HUDEP-2 (cell line): ENCODE results near the gene IL4R.
"Not testable (repeated sequence)": the region's sequence is repeated elsewhere in the genome, so short reads cannot be mapped to it uniquely, and the experiment has no call there.

Experiments
- DNase-seq, 76 experiments: peaks; one replicate each; lab custom pipeline; 2025; ENCODE audit not compliant: unreplicated experiment in 76 of 76; lab: John Stamatoyannopoulos, UW

Gene IL4R

DNA sequence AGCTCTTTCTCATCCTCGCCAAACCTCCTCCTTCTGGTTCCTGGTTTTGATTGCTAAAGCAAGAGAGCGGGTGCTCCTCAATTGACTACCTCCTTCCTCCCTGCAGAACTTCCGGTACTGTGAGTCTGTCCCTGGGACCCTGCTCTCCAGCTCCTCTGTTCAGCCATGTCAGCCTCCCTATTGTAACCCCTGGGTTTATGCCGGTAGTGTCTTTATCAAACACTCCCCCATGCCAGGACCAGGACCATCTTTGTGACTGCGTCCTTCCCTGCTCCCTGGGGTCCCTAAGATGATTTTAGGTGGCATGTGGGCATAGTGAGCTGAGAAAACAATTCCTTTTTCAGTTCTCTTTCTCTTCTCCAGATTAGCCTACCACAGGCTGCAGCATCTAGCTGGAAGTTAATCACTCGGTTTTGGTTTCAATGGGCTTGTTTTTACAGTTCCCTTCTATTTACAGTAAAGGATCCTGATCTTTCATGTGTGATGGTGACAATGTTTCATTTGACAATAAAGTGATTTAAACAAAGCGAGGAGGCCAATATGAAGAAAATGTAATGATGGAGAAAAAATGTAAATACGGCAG is 60.5 kb downstream of the IL4R start:
- DNase-seq: no peak

- DNase-seq: peak in 54 of 76 experiments; percentile 8 to 68 (median 35)
Observed at GRCh38 chr16:27374804-27375425, 61.1 kb downstream of the IL4R start.

DNA sequence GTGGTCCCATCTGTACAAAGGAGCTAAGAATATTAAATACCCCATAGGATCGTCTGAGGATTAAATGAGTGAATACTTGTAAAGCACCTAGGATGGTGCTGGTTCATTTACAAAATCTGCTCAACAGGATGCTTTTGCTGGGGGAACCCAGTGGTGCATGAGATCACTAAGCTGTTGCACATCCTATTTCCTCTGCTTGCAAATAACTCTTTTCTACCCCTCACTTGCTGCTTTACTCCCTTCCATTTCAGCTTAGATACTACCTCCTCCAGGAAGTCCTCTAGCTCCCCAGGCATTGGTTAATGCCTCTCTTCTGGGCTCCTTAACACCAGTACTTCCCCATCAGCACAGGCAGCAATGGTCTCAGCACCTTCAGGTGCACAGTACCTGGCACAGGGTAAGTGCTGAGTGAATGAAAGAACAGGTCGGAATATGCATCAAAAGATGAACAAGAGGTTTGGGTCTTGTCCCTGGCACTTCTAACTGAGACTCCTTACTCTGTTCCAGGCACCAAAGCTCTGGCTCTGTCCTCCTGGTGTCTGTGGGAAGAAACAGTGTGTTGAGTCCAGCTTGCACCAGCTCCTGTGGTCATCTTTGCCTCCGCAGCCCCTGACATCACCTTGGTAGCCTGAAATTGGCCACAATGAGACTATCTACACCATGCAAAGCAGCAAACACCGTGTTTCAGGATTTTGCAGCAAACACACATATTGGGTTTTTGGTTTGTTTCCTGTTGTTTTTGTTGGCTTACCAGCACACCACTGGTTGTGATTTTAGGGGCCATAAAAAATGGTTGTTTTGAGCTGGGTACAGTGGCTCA is 64.1 kb downstream of the IL4R start:
- no peak for DNase-seq

DNA sequence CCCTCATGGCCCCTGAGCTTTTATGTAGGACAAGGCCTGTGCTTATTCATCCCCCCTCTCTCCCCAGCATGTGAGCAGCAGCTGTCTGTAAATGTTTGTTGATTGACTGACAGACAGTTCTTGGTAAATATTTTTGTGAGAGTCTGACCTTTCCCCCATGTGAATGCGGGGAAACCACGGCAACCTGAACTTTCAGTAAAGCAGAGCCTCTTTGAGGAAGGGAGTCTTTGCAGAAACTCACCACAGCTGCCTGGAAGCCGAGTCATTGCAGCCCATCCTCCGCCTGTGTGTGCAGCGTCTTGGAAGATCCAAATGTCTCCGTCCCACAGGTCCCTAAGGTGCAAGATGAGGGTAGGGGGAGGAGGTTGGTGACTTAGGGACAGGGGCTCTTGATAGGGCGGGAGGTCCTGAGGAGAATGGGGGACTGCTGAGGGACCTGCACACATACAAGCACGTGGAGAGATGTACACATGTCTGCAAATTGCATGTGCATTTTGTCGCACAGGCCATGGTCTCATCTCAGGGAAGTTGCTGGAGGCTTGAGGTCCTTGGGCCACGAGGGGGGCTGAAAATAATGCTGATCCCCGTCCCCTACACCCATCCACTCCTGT is 65.2 kb downstream of the IL4R start:
- DNase-seq: no peak

- DNase-seq: no peak
Observed at GRCh38 chr16:27379919-27380318, 66.1 kb downstream of the IL4R start.

- no peak for DNase-seq
Observed at GRCh38 chr16:27381236-27381635, 67.5 kb downstream of the IL4R start.

DNA sequence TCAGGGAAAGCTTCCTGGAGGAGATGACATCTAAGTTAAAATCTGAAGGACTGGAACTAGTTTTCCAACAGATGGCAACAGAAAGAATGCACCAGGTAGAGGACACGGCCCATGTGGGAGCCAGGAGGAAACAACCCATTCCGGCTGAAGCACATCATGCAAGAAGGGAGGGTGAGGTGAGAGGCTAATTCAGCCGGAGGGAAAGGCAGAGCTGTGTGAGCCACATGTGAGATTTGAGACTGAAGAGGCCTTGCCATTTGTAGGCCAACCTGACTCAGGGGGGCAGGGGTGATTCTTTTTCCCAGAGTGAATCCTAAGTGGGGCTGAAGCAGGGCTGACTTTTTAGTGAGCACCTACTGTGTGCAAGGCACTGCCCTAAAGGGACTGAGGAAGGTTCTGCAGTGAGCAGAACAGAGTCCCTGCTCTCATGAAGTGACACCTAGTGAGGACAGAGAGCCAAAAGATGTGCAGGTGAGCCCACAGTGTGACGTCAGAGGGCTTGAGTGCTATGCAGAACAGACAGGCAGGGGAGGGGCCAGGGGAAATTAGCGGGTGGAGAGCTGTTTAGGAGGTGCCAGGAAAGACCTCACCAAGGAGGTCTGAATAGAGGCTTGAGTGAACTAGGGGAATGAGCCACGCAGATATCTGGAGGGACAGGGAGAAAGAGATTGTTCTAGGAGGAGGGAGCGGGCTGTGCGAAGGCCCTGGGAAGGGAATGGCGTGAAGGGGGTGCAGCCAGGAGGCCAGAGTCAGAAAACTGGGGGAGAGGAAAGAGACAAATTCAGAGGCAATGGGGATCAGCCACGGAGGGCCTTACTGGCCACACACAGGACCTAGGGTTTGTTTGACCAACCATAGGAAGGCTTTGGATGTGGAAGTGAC is 68.4 kb downstream of the IL4R start:
- no peak for DNase-seq

GRCh38 chr16:27383556-27384243 is 69.9 kb downstream of the IL4R start:
- DNase-seq: peak in 1 of 76 experiments; percentile 1

GRCh38 chr16:27384425-27384824 is 70.7 kb downstream of the IL4R start:
- no peak for DNase-seq

- DNase-seq: no peak
Observed at GRCh38 chr16:27385398-27385797, 71.6 kb downstream of the IL4R start.

- no peak for DNase-seq
Observed at GRCh38 chr16:27386674-27387073, 72.9 kb downstream of the IL4R start.

GRCh38 chr16:27387724-27388123 is 74.0 kb downstream of the IL4R start:
- no peak for DNase-seq

DNA sequence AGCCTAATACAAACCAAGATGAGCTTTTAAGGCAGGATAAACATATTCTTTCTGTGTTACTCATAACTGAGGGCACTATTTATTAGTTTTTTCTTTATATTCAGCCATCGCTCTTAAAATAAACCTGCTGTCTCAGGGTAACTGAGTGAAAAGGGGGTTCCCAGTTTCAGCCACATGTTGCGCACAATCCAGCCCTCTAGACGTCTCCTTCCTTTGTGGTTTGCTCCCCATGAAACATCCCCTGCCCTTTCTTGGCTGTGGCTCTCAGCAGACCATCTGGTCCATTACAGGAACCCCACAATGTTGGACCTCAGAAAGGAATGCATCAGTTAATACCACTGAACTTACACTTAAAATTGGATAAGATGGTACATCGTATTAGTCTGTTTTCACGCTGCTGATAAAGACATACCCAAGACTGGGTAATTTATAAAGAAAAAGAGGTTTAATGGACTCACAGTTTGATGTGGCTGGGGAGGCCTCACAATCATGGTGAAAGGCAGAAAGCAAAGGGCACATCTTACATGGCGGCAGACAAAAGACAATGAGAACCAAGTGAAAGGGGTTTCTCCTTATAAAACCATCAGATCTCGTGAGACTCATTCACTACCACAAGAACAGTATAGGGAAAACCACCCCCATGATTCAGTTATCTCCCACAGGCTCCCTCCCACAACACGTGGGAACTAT is 75.6 kb downstream of the IL4R start:
- DNase-seq: no peak

- no peak for DNase-seq
Observed at GRCh38 chr16:27390151-27390550, 76.4 kb downstream of the IL4R start.

GRCh38 chr16:27392671-27393070 is 78.9 kb downstream of the IL4R start:
- no peak for DNase-seq

GRCh38 chr16:27394516-27394915 is 80.7 kb downstream of the IL4R start:
- no peak for DNase-seq

DNA sequence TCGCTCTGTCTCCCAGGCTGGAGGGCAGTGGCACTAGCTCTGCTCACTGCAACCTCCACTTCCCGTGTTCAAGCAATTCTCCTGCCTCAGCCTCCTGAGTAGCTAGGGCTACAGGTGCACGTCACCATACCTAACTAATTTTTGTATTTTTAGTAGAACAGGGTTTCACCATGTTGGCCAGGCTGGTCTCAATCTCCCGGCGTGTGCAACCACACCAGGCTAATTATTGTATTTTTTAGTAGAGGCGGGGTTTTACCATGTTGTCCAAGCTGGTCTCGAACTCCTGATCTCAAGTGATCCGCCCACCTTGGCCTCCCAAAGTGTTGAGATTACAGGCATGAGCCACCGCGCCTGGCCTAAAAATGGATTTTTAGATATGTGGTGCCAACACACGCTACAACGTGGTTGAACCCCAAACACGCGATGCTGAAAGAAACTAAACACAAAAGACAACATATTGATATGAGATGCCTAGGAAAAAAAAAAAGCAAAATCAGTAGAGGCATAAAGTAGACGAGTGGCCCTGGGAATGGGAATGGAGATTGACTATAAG is 84.6 kb downstream of the IL4R start:
- not testable (repeated sequence) for DNase-seq

- no peak for DNase-seq
Observed at GRCh38 chr16:27398894-27399853, 85.4 kb downstream of the IL4R start.
